GM19239 (cell line): ENCODE data around the gene ENAH.
"Not testable (repeated sequence)": the region's sequence is repeated elsewhere in the genome, so short reads cannot be mapped to it uniquely, and the experiment has no call there.

Experiments
- DNase-seq: peaks from one replicate; pipeline ENCODE4 v3.0.0; 2011; ENCODE audit warnings: low spot score; ENCODE audit not compliant: insufficient read length
- FAIRE-seq: peaks from 2 replicates; lab custom pipeline; 2011; peaks lifted over from hg19 to GRCh38; lab: Jason Lieb, UNC

Gene ENAH

GRCh38 chr1:225652729-225653462, at the start of gene ENAH:
ENAH (minus strand) TSS chr1:225653123; CDS start chr1:225652690, 433 bp downstream.
- no peak for FAIRE-seq
- DNase-seq: no peak

DNA sequence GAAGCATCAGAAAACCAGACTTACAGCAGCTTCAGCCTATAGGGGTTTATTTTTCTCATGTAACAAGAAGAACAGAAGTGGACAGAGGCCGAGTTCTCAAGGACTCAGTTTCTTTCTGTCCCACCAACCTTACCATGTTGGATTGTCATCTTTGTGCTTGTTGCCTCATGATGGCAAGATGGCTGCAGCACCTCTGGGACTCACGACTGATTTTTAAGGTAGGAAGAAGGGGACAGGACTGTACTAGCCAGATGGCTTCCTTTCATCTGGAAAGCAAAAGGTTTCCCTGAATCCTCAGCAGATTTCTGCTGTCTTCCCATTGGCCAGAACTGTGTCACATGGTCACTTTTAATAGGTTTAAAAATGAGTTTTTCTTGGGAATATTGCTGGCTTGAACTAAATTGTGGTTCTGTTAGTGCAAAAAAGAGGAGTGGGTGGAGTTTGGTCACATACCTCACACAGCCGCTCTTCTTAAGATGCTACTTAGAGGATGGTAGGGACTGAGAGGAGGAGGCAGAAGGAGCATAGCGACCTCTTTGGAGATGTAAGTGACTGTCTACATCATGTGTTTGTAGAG, 48.1 kb upstream of the ENAH start:
- FAIRE-seq (no peak), DNase-seq (no peak)

DNA sequence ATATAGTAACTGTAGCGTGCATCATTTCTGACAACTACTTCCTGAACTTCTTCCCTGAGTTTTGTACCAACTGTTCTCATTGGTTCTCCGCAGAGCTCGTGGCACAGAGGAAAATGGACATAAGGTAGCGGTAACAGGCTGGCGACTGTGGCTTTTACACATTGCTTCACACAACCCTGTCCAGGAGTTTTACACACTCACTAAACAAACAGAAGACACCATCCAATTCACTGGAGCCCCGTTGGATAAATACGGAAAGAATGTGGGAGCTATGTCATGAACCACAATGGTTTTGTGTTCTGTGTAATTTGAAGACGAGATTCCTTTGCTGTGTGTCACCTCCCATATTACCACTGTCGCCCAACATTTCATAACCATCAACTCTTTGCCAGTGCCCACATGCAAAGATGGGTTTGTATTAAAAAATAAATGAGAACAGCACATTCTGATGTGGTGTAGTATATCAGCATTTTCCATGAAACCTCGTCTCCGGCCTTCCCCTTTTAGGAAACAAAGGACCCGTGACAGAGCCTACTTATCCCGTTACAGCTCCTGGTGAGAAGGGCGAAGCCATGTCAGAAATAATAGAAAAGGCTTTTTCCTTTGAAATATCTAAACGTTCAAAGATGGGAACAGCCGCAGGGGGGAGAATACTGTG, 47.4 kb upstream of the ENAH start:
- no peak for DNase-seq
- FAIRE-seq: no peak

GRCh38 chr1:225699336-225699735, 46.4 kb upstream of the ENAH start:
- no peak for FAIRE-seq
- no peak for DNase-seq

GRCh38 chr1:225698194-225698593, 45.3 kb upstream of the ENAH start:
- not testable (repeated sequence) for DNase-seq, FAIRE-seq

DNA sequence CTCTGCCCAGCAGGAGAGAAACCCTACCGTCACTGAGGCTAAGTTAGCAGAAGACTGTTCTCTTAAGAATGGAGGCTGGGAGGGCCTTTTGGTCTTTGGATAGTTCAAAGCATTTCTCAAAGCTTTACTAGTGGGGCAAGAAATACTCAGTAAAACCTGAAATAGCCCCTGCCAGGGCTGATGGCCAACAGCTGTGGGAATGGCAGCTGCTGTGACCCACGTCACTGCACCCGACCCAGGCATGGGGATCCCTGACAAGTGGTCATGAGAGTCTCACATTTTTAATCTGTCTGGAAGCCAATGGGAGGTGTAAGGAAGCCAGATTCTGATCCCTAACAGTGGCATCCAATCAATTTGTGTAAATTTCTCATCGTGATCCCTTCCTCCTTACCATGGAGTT, 44.5 kb upstream of the ENAH start:
- DNase-seq (no peak), FAIRE-seq (no peak)

- DNase-seq (no peak), FAIRE-seq (no peak)
These were observed 42.8 kb upstream of the ENAH start for GRCh38 chr1:225695578-225696337.

- FAIRE-seq (no peak), DNase-seq (no peak)
These were observed 41.3 kb upstream of the ENAH start for GRCh38 chr1:225694151-225694603.

DNA sequence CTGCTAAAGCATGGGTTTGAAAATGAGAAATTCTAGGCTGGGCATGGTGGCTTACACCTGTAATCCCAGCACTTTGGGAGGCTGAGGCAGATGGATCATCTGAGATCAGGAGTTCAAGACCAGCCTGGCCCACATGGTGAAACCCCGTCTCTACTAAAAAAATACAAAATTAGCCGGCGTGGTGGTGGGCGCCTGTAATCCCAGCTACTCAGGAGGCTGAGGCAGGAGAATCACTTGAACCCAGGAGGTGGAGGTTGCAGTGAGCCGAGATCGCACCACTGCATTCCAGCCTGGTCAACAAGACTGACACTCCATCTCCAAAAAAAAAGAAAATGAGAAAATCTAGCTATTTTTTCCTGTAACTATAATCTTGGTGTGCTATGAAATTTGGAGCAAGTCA, 40.8 kb upstream of the ENAH start:
- not testable (repeated sequence) for DNase-seq, FAIRE-seq

DNA sequence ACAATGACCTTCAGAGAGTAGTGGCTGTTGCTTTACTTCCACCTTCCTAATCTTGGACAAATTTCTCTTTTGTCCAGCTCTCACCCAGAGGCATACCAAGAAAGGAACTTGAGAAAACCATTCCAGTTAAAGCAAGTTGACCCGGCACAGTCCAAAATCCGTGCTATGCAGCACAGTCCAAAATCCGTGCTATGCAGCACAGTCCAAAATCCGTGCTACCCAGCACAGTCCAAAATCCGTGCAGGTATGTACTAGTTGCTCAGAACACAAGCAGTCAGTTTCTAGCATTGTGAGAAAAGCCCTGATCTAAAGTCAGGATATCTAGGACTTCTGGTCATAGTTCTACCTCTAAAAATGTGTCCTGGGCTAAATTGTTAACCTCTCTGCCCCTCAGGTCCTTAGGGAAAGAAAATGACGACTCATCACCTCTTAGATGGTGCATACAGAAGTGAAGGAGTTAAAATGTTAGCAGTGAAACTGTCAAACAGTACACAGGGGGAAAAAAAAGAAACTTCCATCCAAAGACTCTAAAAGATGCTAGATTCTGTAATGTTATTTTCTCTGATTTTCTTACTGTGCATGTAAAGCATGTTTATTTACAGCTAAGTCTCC, 40.3 kb upstream of the ENAH start:
- no peak for DNase-seq
- FAIRE-seq: no peak

DNA sequence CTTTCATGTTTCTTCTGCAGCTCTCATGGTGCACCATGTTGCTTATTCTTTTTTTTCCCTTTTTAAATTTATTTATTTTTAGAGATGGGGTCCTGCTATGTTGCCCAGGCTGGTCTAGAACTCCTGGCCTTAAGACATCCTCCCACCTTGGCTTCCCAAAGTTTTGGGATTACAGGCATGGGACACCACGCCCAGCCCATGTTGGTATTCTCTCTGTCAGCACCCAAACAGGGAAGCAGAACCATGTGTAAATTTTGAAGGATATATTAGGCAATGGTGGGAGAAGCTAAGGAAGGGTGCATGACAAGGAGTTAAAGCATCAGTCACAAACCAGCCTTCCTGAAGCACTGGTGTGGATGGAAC, 39.6 kb upstream of the ENAH start:
- FAIRE-seq (no peak), DNase-seq (no peak)

DNA sequence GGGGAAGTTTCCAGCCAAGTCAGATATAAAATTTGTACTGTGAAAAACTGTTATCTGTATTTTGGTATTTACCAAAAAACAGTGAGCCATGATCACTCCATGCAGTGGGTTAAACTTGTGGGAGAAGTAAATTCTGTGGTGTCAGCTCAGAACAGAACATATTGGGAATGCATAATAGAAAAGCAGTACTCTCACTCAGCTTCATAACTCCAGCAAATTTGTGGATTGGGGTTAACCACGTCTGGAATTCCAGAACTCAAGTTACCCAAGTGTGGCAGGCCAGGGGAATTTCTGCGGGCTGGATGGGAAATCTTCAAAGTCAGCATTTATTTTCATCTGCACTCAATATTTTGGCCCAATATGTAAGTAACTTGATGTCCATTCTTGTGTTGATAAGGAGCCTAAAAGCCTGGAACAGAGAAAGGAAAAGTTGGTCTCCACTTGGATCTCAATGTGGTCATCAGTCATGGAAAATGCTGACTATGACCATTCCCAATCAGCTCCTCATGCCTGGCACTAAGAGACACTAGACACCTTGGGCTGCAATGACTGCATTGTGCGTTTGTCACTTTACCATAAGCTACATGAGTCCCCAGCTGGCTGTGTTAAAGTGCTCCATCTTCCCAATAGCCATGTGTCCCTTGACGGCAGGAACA, 39.1 kb upstream of the ENAH start:
- DNase-seq: no peak
- no peak for FAIRE-seq

- DNase-seq: no peak
- no peak for FAIRE-seq
These were observed 38.5 kb upstream of the ENAH start for GRCh38 chr1:225691377-225691776.

GRCh38 chr1:225689882-225690459, 37.0 kb upstream of the ENAH start:
- DNase-seq (no peak), FAIRE-seq (no peak)

DNA sequence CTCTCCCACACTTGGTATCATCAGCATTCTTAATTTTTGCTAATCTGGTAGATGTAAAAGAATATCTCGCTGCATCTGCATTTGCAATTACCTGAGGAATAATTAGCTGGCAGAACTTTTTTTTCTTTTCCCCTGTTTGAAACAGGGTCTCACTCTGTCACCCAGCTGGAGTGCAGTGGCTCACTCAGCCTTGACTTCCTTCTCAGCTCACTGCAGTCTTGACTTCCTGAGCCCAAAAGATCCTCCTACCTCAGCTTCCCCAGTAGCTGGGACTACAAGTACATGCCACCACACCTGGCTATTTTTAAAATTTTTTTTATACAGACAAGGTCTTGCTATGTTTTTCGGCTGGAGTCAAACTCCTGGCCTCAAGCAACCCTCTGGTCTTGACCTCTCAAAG, 35.4 kb upstream of the ENAH start:
- FAIRE-seq (no peak), DNase-seq (no peak)

DNA sequence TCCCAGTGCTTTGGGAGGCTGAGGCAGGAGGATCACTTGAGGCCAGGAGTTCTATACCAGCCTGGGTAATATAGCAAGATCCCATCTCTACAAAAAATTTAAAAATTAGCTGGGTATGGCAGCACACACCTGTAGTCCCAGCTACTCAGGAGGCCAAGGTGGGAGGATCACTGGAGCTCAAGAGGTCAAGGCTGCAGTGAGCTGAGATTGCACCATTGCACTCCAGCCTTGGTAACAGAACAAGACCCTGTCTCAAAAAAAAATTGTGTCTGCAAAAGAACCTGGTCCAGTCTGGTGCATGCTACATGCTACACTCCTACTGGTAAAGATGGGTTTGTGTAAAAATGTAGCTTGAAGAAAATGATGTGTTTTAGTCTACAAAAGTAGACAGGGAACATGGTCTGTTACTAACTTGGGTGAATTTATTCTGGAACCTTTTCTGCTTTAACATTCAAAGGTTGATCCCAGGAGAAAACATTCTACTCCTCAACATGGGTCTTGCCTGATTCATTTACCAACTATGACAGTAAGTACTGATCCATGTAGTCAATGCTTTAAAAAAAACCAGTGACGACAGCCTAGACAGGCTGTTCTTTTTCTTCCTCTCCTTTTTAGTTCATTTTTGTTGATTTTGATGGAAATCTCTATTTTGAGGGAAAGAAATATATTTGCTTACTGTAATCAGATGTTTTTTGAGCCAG, 32.7 kb upstream of the ENAH start:
- FAIRE-seq (no peak), DNase-seq (no peak)

DNA sequence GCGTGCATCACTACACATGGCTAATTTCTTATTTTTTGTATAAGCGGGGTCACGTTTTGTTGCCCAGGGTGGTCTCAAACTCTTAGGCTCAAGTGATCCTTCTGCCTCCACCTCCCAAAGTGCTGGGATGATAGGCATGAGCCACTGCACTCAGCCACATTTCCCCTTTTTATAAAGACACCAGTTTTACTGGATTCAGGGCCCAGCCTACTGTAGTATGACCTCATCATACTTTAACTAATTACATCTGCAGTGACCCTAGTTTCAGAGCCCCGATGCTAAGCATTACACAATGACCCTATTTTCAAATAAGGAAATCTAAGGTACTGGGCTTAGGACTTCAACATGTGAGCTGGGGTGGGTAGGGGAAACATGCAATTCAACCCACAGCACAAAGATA, 31.8 kb upstream of the ENAH start:
- no peak for FAIRE-seq
- no peak for DNase-seq

GRCh38 chr1:225681231-225681630, 28.3 kb upstream of the ENAH start:
- no peak for DNase-seq
- no peak for FAIRE-seq

DNA sequence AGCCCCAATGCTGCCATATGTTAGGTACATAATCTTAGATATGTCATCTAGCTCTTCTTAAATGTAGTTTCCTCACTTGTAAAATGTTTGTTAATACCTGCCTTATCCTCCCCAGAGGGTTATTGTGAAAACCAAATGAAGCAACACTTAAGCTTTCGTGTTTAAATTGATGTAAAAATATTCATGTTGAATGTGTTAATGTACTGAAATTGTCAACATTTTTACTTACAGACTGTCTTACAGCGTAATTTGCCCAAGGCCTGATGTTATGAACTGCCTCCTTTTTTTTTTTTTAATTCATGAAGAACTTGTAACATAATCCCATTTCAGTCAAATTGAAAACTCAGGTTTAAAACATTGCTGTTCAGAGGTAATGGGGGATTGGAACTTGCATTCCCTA, 25.6 kb upstream of the ENAH start:
- DNase-seq: no peak
- FAIRE-seq: no peak
